LNCAP (cell line): ENCODE results near the gene SCAF4.

Experiments
- TF ChIP-seq, protein P1 (sequence below): fragments of 450-650 bp; IDR thresholded peaks from 2 replicates; pipeline ENCODE4 v1.5.1; 2017; ENCODE audit warnings: mild to moderate bottlenecking

SCAF4 gene

GRCh38 chr21:31726407-31726806 is 5.5 kb downstream of the SCAF4 start:
- TF ChIP-seq, protein P1, sequence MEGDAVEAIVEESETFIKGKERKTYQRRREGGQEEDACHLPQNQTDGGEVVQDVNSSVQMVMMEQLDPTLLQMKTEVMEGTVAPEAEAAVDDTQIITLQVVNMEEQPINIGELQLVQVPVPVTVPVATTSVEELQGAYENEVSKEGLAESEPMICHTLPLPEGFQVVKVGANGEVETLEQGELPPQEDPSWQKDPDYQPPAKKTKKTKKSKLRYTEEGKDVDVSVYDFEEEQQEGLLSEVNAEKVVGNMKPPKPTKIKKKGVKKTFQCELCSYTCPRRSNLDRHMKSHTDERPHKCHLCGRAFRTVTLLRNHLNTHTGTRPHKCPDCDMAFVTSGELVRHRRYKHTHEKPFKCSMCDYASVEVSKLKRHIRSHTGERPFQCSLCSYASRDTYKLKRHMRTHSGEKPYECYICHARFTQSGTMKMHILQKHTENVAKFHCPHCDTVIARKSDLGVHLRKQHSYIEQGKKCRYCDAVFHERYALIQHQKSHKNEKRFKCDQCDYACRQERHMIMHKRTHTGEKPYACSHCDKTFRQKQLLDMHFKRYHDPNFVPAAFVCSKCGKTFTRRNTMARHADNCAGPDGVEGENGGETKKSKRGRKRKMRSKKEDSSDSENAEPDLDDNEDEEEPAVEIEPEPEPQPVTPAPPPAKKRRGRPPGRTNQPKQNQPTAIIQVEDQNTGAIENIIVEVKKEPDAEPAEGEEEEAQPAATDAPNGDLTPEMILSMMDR, result no peak

- TF ChIP-seq, protein P1, result no peak
These were observed 6.6 kb downstream of the SCAF4 start for GRCh38 chr21:31725202-31725839.

GRCh38 chr21:31724552-31724951 is 7.4 kb downstream of the SCAF4 start:
- TF ChIP-seq, protein P1, result no peak

DNA sequence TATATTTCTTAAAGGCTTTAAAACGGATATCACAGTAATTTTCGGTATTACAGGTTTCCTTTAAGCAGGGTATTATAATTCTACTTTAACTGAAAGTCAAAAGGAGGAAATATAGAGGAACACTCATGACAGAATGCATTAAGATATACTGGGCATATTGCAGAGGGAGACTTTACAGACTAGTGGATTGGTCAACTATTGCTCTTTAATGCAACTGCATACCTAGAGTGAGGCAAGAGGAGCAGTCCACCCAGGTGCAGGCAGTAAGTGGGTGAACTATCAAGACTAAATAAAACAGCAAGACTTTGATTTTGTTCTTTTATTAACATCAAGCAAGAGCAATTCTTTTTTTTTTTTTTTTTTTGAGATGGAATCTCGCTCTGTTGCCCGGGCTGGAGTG is 10.5 kb downstream of the SCAF4 start:
- TF ChIP-seq, protein P1, result no peak

DNA sequence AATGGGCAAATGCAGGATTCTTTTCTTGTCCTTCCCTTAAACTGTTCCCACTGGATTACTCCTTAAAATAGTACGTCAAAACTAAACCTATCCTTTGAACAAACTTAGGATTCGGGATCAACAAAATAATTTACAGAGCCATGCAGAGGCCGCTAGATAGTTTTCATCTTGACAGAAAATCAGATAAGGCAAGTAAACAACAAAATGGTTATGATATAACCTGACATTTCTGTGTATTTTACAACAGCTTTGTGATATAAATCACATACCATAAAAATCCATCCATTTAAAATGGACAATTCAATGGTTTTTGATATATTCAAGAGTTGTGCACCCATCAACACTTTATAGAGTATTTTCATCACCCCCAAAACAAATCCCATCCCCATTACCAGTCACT is 11.2 kb downstream of the SCAF4 start:
- TF ChIP-seq, protein P1, result no peak

GRCh38 chr21:31720330-31720729 is 11.6 kb downstream of the SCAF4 start:
- TF ChIP-seq, protein P1, result no peak

DNA sequence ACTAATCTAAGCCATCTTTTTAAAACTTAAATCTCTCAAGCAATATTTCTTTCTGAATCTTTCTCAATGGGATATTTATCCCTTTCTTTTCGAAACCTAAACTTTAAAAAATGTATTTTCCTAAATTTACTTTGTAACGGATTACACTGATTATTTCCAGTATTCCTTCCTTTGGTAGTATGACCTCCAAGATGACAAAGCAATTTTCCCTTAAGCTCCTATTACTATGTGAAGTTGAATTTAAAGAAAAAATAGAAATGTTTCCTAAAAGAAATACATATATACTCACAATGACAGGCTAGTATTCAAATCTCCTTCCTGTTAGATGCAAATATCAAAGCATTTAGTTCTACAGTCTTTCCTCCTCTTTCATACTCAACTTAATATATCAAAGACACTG is 15.8 kb downstream of the SCAF4 start:
- TF ChIP-seq, protein P1, result no peak
